SK-N-MC (cell line): ENCODE data around the gene TKTL1.
"Not testable (repeated sequence)": the region's sequence is repeated elsewhere in the genome, so short reads cannot be mapped to it uniquely, and the experiment has no call there.

ENCODE experiments used
- DNase-seq: peaks from one replicate; pipeline ENCODE4 v3.0.0-alpha.2; 2011; ENCODE audit warnings: low read depth, low spot score
- H3K27ac ChIP-seq: fragments of 200-600 bp; sonication (generic); 2 replicates; pipeline ENCODE4 v1.5.1; 2016; ENCODE audit warnings: mixed run types
- H3K36me3 ChIP-seq: fragments of 200-600 bp; sonication (generic); 2 replicates; pipeline ENCODE4 v1.6.1; 2017; ENCODE audit warnings: antibody characterized with exemption, low read length, mixed read lengths; ENCODE audit not compliant: insufficient read depth
- H3K4me3 ChIP-seq: fragments of 200-600 bp; sonication (generic); 2 replicates; pipeline ENCODE4 v1.5.1; 2016
- H3K9ac ChIP-seq: fragments of 200-600 bp; sonication (generic); 2 replicates; pipeline ENCODE4 v1.8.0; 2017; ENCODE audit warnings: mixed run types, mixed read lengths; ENCODE audit not compliant: insufficient read length
- H3K9me3 ChIP-seq: fragments of 200-600 bp; sonication (generic); 2 replicates; pipeline ENCODE4 v1.6.1; 2017; ENCODE audit warnings: low read depth, mild to moderate bottlenecking, antibody characterized with exemption, low read length, moderate library complexity, mixed read lengths
- EZH2 ChIP-seq: fragments of 200-600 bp; sonication (generic); IDR thresholded peaks from one replicate; pipeline ENCODE4 v1.6.1; 2017; ENCODE audit warnings: antibody characterized with exemption
- FOXP2 ChIP-seq: optimal IDR thresholded peaks from 2 replicates; pipeline ENCODE3; 2011; ENCODE audit warnings: mild to moderate bottlenecking, moderate library complexity; ENCODE audit not compliant: insufficient read depth; ENCODE audit errors: extremely low read length, control extremely low read depth
- POLR2AphosphoS5 ChIP-seq: IDR thresholded peaks from 2 replicates; pipeline ENCODE4 v1.6.1; 2012; ENCODE audit warnings: mild to moderate bottlenecking, low read depth, low read length, borderline replicate concordance

Gene TKTL1

GRCh38 chrX:154294791-154295574, 612 bp upstream of the TKTL1 start, which contains the start of gene TEX28:
Gene TEX28 (minus strand): TSS chrX:154295124. CDS start chrX:154292117, 3,007 bp downstream.
- Histone ChIP-seq H3K4me3 (no peak within 1 kb of the TSS), H3K9me3 (no peaks in the 10 kb centered on the region), H3K9ac (no peak within 1 kb of the TSS), H3K27ac (no peak within 1 kb of the TSS), H3K36me3 (no peaks in the 10 kb centered on the region)
- no peak for TF ChIP-seq EZH2
- DNase-seq: no peak

- DNase-seq: no peak
Observed at GRCh38 chrX:154296731-154297130, 1.1 kb downstream of the TKTL1 start.

GRCh38 chrX:154298312-154298711, 2.7 kb downstream of the TKTL1 start:
- H3K27ac ChIP-seq: no peak overlapping the region
- H3K4me3 ChIP-seq: no peak overlapping the region
- TF ChIP-seq FOXP2 (no peak), EZH2 (no peak), POLR2AphosphoS5 (no peak)
- H3K9me3 ChIP-seq: no peaks in the 10 kb centered on the region
- no peak overlapping the region for H3K9ac ChIP-seq
- no peak for DNase-seq
- no peaks in the 10 kb centered on the region for H3K36me3 ChIP-seq

More at GRCh38 chrX:154296731-154297130, 1.1 kb downstream of the TKTL1 start:
- TF ChIP-seq FOXP2: no peak
- no peak for TF ChIP-seq POLR2AphosphoS5
- no peak for TF ChIP-seq EZH2
- Histone ChIP-seq H3K4me3 (no peak overlapping the region), H3K27ac (no peak overlapping the region), H3K36me3 (no peaks in the 10 kb centered on the region), H3K9me3 (no peaks in the 10 kb centered on the region), H3K9ac (no peak overlapping the region)

DNA sequence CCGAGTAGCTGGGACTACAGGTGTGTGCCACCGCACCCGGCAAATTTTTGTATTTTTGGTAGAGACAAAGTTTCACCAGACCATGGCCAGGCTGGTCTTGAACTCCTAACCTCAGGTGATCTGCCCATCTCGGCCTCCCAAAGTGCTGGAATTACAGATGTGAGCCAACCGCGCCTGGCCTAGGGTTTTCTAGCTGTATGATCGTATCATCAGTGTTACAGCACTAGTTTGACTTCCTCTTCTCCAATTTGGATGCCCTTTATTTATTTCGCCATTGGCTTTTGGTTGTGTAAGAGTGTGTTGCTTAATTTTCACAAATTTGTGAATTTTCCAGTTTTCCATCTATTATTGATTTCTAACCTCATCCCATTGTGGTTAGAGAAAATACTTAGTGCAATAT, 5.2 kb downstream of the TKTL1 start:
- Histone ChIP-seq H3K9ac (no peak overlapping the region), H3K9me3 (no peaks in the 10 kb centered on the region), H3K27ac (no peak overlapping the region), H3K4me3 (no peak overlapping the region), H3K36me3 (no peaks in the 10 kb centered on the region)
- no peak for TF ChIP-seq EZH2
- no peak for TF ChIP-seq POLR2AphosphoS5
- no peak for TF ChIP-seq FOXP2
- DNase-seq: no peak

DNA sequence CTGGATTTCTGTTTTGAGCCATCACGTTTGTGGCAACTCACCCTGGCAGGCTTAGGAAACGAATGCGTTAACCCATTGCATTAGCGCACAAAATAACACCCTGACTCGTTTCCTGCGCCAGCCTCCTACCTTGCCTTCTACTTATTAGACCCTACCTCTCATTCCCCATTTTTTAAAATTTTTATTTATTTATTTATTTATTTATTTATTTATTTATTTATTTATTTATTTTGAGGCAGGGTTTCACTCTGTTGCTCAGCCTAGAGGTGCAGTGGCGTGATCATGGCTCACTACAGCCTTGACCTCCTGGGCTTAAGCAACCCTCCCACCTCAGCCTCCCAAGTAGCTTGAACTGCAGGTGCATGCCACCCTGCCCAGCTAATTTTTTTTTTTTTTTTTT, 7.4 kb downstream of the TKTL1 start:
- H3K9ac ChIP-seq, H3K4me3 ChIP-seq, H3K9me3 ChIP-seq, DNase-seq, H3K27ac ChIP-seq, H3K36me3 ChIP-seq: not testable (repeated sequence)

DNA sequence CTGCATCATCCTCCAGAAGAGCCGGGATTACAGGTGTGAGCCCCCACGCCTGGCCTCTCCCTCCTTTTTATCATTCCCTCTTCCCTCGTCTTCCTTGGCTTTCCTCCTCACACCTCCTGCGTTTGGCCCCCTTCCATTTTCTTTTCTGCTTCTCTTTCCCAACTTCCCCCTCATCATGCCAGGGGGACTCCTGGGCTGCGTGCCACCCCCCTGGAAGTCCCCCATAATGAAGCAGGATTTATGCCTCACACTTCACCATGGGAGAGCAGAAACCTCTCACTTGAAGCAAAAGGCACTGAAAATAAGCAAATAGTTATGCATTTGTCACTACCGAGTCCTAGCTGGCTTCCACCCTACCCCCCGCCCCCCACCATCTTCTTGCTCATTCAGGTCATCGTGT, 7.9 kb downstream of the TKTL1 start:
- DNase-seq: no peak
- Histone ChIP-seq H3K4me3 (no peak overlapping the region), H3K9me3 (no peaks in the 10 kb centered on the region), H3K36me3 (no peaks in the 10 kb centered on the region), H3K27ac (no peak overlapping the region), H3K9ac (no peak overlapping the region)
- no peak for TF ChIP-seq POLR2AphosphoS5
- TF ChIP-seq EZH2: no peak
- TF ChIP-seq FOXP2: no peak

DNA sequence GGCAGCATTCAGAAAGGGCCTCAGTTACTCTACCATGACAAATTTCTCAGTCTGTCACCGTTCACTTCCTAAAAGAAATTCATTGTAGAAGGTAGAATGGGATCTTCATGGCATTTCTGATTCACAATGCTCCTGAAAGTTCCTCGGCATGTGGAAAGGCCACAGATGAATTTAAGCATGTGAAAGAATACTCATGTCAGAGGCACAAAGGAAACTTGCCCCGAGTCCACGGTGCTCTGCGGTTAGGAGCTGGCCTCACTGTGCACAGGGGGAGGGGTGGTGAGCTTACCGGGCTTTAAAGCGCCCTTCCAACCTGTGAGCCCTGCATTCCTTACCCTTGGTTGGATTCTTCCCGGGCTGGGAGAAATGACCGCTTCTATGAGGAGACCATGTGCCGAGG, 9.3 kb downstream of the TKTL1 start:
- no peak overlapping the region for H3K27ac ChIP-seq
- no peaks in the 10 kb centered on the region for H3K36me3 ChIP-seq
- DNase-seq: no peak
- no peaks in the 10 kb centered on the region for H3K9me3 ChIP-seq
- TF ChIP-seq FOXP2 (no peak), POLR2AphosphoS5 (no peak), EZH2 (no peak)
- H3K4me3 ChIP-seq: no peak overlapping the region
- no peak overlapping the region for H3K9ac ChIP-seq

DNA sequence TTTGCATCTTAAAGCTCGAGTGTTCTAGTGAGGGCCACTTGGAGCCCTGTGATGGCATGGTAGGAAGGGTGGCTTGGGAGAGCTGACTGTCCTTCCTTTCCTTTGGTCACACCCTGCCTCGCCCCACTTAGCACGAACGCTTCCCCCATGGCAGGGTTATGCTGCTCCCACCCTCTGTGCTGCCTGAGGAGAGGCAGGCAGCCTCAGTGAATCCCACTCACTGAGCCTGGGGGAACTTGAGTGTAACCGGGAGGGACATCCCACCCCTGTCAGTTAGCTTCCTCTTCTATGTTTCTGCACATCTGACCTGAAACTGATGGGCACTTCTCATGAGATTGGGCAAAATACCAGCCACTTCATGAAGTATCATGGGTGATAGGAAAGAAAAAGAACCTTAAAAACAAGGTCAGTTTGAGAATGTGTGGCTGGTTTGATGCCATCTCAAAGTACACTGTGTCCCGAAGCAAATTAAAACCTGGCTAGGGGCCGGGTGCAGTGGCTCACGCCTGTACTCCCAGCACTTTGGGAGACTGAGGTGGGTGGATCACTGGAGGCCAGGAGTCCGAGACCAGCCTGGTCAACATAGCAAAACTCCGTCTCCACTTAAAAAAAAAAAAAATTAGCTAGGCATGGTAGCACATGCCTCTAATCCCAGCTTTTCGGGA, 10.1 kb downstream of the TKTL1 start:
- DNase-seq: no peak
- Histone ChIP-seq H3K4me3 (no peak overlapping the region), H3K27ac (no peak overlapping the region), H3K36me3 (no peaks in the 10 kb centered on the region), H3K9ac (no peak overlapping the region), H3K9me3 (no peaks in the 10 kb centered on the region)
- TF ChIP-seq POLR2AphosphoS5 (no peak), EZH2 (no peak), FOXP2 (no peak)

DNA sequence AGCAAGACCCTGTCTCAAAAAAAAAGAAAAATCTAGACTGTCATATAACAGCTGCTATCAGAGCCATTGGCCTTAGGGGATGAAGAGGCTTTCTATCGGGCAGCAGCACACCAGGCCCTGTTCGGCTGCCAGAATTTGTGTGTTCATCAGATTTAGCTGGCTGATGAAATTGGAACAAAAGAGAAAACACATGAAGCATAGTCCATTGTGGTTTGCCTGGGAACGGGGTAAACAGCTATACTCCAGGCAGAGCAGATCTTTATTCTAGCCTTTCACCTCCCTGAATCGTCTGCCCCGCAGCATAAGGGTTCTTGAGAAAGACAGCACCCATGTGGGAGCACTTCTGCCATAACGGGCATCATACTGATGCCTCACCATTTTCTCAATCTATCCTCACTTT, 11.6 kb downstream of the TKTL1 start:
- no peak overlapping the region for H3K9ac ChIP-seq
- H3K4me3 ChIP-seq: no peak overlapping the region
- H3K9me3 ChIP-seq: no peaks in the 10 kb centered on the region
- no peak overlapping the region for H3K27ac ChIP-seq
- no peaks in the 10 kb centered on the region for H3K36me3 ChIP-seq
- TF ChIP-seq EZH2 (no peak), FOXP2 (no peak), POLR2AphosphoS5 (no peak)
- no peak for DNase-seq
